NT2/D1 (cell line): ENCODE data around the gene TMEM86A.

ENCODE experiments used
- DNase-seq: peaks from one replicate; pipeline ENCODE4 v3.0.0-alpha.2; 2011; ENCODE audit warnings: low read depth, low spot score
- H3K27me3 ChIP-seq: 2 replicates; pipeline ENCODE4 v1.6.0; 2011; ENCODE audit warnings: mild to moderate bottlenecking; ENCODE audit not compliant: insufficient read length, insufficient read depth
- H3K36me3 ChIP-seq: 2 replicates; pipeline ENCODE4 v1.6.1; 2011; ENCODE audit warnings: mild to moderate bottlenecking, low read length, mixed read lengths; ENCODE audit not compliant: insufficient read depth, insufficient read length
- H3K4me1 ChIP-seq: 2 replicates; pipeline ENCODE4 v1.5.1; 2011; ENCODE audit not compliant: insufficient read depth, insufficient read length
- H3K4me3 ChIP-seq: 2 replicates; pipeline ENCODE4 v1.5.1; 2011; ENCODE audit warnings: low read depth; ENCODE audit not compliant: insufficient read length
- H3K9ac ChIP-seq: 2 replicates; pipeline ENCODE4 v1.6.0; 2011; ENCODE audit warnings: low read depth; ENCODE audit not compliant: insufficient read length
- H3K9me3 ChIP-seq: 2 replicates; pipeline ENCODE4 v1.5.1; 2011; ENCODE audit warnings: mild to moderate bottlenecking, low read length; ENCODE audit not compliant: insufficient read depth
- SUZ12 ChIP-seq: IDR thresholded peaks from 2 replicates; pipeline ENCODE4 v1.6.1; 2011; ENCODE audit not compliant: insufficient read length, insufficient read depth; ENCODE audit errors: extremely low read depth
- YY1 ChIP-seq: IDR thresholded peaks from 2 replicates; pipeline ENCODE4 v1.6.1; 2011; ENCODE audit not compliant: insufficient read length, insufficient read depth
- ZNF274 ChIP-seq: IDR thresholded peaks from 2 replicates; pipeline ENCODE4 v1.6.1; 2011; ENCODE audit warnings: mild to moderate bottlenecking, low read depth, low read length

The TMEM86A gene

DNA sequence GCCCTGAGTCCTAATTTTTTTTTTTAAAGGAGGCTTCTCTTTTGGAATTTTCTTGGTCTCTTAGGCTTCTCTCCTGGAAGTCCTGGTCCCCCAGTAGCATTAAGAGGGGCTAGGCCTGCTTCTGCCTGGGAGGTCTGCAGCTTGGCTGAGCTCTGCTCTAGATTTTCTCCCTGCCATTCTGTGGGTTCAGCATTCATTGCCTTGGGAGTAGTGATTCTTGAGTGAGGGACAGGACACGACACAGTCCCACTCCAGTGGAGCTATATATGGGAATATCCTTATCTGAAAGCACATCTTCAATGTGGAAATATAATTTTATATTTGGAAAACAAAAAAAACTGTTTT is 23.7 kb downstream of the TMEM86A start:
- TF ChIP-seq YY1 (no peak), SUZ12 (no peak), ZNF274 (no peak)
- Histone ChIP-seq H3K4me1 (peaks cover 11% of the 10 kb centered on the region), H3K4me3 (no peak overlapping the region), H3K36me3 (no peaks in the 10 kb centered on the region), H3K9ac (peak overlapping the region; percentile 68), H3K27me3 (peaks cover 12% of the 10 kb centered on the region), H3K9me3 (no peaks in the 10 kb centered on the region)
- DNase-seq, result no peak

DNA sequence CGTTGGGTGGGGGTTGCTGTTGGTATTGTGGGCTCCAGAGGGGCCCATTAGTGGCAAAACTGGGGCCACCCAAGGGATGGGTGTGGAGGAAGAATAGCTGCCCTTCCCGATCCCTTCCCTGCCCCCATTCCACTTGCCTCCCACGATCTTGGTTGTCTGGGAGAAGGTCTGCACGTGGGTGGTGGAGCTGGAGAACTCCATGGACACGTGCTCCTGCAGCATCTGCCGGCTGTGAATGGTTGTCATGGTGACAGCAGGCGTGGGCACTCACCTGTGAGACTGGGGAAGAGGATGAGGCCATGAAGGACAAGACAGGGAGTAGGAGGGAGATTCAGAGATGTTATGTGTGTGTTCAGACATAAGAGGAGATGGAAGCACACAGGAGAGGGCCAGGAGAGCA is 25.4 kb downstream of the TMEM86A start:
- DNase-seq, result no peak
- peaks cover 17% of the 10 kb centered on the region for H3K4me1 ChIP-seq
- no peak overlapping the region for H3K9ac ChIP-seq
- TF ChIP-seq SUZ12 (no peak), YY1 (no peak), ZNF274 (no peak)
- H3K36me3 ChIP-seq, result no peaks in the 10 kb centered on the region
- no peak overlapping the region for H3K4me3 ChIP-seq
- peaks cover 12% of the 10 kb centered on the region for H3K27me3 ChIP-seq
- H3K9me3 ChIP-seq, result no peaks in the 10 kb centered on the region

DNA sequence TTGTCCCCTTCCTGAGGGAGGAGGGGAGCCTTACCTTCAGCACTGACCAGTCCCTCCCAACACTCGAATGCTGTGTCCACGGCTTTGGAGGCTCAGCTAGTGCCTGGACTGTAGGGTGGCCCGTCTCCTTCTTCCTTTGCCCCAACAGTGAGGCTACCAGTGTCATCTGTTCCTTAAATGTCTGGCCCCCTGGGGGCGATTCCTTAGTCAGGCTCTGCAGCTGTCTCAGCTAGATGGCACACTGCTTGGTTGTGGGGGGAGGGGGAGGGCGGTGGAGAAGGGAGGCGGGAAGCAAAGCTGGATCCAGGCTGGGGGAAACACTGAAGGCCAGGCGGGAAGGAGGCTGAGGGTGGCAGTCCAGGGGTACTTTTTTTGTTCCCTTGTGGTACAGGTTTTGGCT is 27.5 kb downstream of the TMEM86A start, which contains the start of gene IGSF22:
TSS of gene IGSF22 (minus strand) at position 149 of the 400 bp plus-strand sequence. CDS start 1,952 bp downstream, outside the sequence.
- Histone ChIP-seq H3K36me3 (no peaks in the 10 kb centered on the region), H3K4me3 (no peak within 1 kb of the TSS), H3K9me3 (no peaks in the 10 kb centered on the region), H3K4me1 (peaks cover 17% of the 10 kb centered on the region), H3K27me3 (no peaks in the 10 kb centered on the region), H3K9ac (peak within 1 kb of the TSS; percentile 32)
- TF ChIP-seq YY1, result no peak
- TF ChIP-seq ZNF274, result no peak
- no peak for TF ChIP-seq SUZ12
- no peak for DNase-seq

DNA sequence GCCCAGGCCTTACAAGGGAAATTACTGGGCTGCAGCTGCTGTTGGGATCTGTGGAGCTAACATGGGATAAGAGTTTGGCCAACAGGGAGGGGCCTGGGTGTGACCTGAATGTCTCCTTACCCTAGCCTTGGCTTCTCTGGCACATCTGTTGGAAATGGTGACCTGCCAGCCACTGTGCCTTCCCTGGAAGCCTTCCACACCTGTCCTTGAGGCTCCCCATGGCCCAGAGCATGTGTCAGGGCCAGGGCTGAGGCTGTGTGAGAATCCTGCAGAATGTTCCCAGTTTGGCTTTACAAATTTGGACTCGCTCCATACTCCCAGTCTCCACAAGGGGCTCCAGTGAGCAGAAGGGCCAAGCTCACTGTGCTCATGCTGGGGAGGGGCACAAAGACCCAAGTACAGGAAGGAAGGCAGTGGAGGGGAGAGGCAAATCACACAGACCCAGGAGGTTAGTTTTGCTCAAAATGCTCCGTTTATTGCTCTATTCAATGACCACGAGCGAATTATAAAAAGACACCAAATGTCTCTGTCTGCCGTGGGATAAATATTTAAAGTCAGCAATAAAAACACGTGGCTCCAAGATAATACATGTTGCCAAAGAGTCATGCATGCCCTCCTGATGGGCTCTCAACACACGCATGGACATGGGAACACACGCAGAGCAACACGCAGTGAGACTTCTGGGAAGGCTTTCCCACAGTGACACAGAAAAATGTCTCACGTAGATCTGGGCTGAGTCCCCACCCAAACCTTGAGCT is 29.1 kb downstream of the TMEM86A start:
- H3K27me3 ChIP-seq, result no peaks in the 10 kb centered on the region
- no peaks in the 10 kb centered on the region for H3K9me3 ChIP-seq
- peak overlapping the region; percentile 56 for H3K9ac ChIP-seq
- DNase-seq, result no peak
- H3K4me1 ChIP-seq, result peaks cover 14% of the 10 kb centered on the region
- no peak overlapping the region for H3K4me3 ChIP-seq
- TF ChIP-seq YY1 (no peak), SUZ12 (no peak), ZNF274 (no peak)
- H3K36me3 ChIP-seq, result no peaks in the 10 kb centered on the region

DNA sequence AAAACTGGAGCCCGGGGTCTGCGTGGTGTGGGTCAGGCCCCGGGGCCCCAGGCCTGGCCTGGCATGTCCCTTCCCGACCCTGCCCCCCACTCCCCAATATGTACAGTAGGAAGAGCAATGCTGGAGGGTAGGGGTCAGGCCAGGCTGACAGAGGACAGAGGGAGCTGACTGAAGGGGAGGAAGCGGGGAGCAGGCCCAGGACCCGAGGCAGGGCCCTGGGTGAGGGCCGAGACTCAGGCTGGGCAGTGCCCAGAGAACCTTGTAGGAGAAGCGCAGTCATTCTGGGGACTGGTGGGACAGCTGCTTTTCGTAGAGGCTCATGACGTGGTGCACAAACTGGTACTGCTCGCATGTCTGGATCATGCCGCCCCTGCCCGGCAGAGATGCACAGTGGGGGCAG is 30.1 kb downstream of the TMEM86A start:
- TF ChIP-seq SUZ12 (no peak), ZNF274 (no peak), YY1 (no peak)
- H3K27me3 ChIP-seq, result no peaks in the 10 kb centered on the region

DNA sequence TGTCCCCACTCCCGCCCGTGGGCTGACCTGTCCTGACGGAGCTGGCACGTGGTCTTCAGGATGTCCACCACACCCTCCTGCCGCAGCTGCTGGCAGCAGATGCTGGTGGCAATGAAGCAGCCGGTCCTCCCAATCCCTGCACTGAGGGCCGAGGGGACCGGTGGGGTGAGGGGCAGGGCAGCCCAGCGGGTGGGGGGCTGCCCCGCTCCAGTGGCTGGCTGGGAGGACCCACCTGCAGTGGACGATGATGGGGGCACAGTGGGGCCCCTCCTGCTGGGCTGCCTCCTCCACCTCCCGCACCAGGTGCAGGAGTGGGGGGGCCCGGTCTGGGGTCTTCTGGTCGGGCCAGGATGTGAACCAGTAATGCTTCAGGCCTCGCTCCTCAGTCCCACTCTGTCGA is 30.8 kb downstream of the TMEM86A start:
- Histone ChIP-seq H3K4me3 (no peak overlapping the region), H3K9me3 (no peaks in the 10 kb centered on the region), H3K4me1 (peaks cover 14% of the 10 kb centered on the region), H3K36me3 (no peaks in the 10 kb centered on the region), H3K9ac (no peak overlapping the region), H3K27me3 (no peaks in the 10 kb centered on the region)
- no peak for DNase-seq
- TF ChIP-seq YY1 (no peak), ZNF274 (no peak), SUZ12 (no peak)

More for the DNA sequence above, 30.1 kb downstream of the TMEM86A start:
- Histone ChIP-seq H3K36me3 (no peaks in the 10 kb centered on the region), H3K9me3 (no peaks in the 10 kb centered on the region), H3K4me3 (no peak overlapping the region), H3K4me1 (peaks cover 14% of the 10 kb centered on the region), H3K9ac (no peak overlapping the region)
- DNase-seq, result no peak

DNA sequence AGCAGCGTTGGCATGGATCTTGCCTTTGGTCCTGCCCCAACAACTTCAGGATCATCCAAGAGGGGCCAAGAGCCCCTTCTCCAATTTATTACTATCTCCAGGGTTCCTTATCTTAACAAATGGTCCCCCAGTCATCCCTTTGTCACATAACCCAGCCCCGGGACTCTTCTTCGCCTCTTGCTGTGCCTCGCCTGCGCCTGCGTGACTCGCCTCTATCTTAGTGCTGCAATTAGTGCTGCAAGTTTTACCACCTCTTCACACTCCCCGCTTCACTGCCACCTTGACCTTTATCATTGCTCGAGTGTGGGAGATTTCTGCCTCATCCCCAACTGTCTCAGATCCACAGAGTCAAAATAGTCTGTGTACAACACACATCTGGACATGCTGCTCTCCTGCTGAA is 31.4 kb downstream of the TMEM86A start:
- Histone ChIP-seq H3K36me3 (no peaks in the 10 kb centered on the region), H3K4me3 (no peak overlapping the region), H3K9ac (no peak overlapping the region), H3K27me3 (no peaks in the 10 kb centered on the region), H3K4me1 (peaks cover 14% of the 10 kb centered on the region), H3K9me3 (no peaks in the 10 kb centered on the region)
- no peak for DNase-seq
- TF ChIP-seq ZNF274, result no peak
- no peak for TF ChIP-seq YY1
- no peak for TF ChIP-seq SUZ12
